ENCODE results near the gene PACSIN2.
"Not testable (repeated sequence)": the region's sequence is repeated elsewhere in the genome, so short reads cannot be mapped to it uniquely, and the experiment has no call there.

The PACSIN2 gene

GRCh38 chr22:42962295-42963230 is 52.4 kb downstream of the PACSIN2 start:
- no peak for DNase-seq

DNA sequence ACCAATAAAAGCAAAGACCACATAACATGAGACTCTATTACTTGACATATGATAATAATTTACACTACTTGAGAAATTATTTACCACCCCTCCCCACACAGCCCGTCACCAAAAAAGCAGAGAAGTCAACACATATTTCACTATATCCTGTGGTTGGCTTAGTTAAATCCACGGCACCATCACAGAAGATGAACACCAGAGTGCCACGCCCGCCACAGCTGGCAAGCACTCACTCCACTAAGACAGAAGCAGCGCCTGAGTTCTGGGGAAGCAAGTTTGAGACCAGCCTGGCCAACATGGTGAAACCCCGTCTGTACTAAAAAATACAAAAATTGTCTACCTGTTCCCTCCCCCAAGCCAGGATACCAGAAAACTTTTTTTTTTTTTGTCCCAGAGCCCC is 53.1 kb downstream of the PACSIN2 start:
- DNase-seq = no peak

- not testable (repeated sequence) for DNase-seq
Measured at GRCh38 chr22:42961400-42961690, 53.6 kb downstream of the PACSIN2 start.

GRCh38 chr22:42960531-42961399 is 54.2 kb downstream of the PACSIN2 start:
- DNase-seq = no peak

GRCh38 chr22:42959576-42960509 is 55.1 kb downstream of the PACSIN2 start:
- DNase-seq = no peak

- no peak for DNase-seq
Measured at GRCh38 chr22:42958937-42959336, 56.0 kb downstream of the PACSIN2 start.

DNA sequence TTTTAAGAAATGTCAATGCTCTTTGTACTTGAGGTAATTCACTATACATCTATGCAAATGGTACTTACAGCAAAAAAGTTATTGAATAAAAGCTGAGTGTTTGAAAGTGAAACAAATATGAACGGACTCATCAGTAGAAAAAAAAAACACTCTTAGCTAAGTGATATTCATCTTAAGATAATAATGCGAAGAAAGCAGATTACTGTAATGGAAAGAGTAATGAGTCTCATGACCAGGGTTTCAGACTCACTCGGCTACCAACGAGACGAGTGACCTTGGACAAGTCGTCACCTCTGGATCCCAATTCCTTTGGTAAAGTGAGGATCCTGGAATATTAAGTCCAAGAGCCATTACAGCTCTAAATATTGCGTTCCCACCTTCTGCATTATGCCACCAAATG is 57.0 kb downstream of the PACSIN2 start:
- DNase-seq = no peak

GRCh38 chr22:42957544-42957943 is 57.4 kb downstream of the PACSIN2 start:
- DNase-seq = no peak

DNA sequence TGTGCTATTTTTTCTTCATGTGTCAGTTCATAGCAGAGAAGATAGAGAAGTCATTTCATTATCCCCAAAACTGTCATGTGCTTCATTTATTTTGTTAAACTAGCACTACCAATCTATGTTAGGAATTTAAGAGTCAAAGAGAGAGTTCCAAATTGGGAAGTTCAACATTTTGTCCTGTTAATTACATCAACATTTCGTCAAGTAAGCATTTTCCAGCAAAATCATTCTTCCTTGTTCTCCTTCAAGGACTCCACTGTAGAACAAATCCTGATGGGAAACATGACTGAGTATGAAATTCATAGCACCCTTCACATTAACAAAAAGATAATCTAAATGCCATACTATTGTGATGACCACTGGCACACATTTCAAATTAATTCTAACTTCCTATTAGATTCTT is 59.1 kb downstream of the PACSIN2 start:
- no peak for DNase-seq

GRCh38 chr22:42955087-42955635 is 59.8 kb downstream of the PACSIN2 start:
- no peak for DNase-seq

- DNase-seq = not testable (repeated sequence)
Measured at GRCh38 chr22:42953751-42954150, 61.2 kb downstream of the PACSIN2 start.

DNA sequence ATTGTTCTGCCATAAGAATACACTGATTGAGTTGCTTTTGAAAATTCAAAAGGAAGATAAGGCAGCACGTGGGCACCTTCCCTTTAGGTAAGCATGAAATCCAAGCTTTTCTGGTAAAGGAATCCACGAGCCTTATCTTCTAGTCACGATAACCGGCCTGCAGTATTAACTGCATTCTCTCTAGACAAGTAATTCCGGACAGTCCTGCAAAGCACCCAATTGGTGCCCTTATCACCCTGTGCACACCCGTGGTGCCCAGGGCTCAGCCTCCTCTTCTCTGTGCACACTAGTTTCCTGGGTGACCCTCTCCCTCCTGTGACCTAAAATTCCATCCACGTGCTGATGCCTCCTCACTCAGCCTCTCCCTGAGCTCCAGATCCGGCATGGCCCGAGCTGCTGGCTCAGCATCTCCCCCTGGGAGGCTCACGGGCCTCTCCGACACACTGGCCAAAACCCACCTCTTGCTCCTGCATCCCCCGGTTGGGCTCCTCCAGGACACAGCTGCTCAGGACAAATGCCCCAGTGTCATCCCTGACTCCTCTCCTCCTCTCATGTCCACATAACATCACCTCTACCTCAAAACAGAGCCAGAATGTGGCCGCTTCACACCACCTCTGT is 63.7 kb downstream of the PACSIN2 start:
- DNase-seq = no peak

DNA sequence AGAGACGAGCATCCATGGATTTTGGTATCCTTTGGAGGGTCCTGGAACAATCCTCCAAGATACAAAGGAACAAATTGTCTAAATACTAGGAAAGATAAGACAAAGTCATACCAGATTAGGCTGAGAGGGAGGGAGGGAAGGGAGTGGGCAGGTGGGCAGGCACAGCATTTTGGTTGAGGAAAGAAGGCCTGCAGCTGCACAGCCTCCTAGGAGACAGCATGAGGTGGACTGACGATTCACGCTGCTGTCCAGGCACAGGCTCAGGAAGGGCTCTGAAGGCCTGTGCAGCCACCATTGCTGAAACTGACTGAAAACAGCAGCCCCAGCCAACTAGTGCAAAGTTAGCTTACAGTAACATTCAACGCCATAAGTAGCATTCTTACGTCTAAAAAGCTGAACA is 64.7 kb downstream of the PACSIN2 start:
- DNase-seq = no peak

- DNase-seq = no peak
Measured at GRCh38 chr22:42949159-42949558, 65.8 kb downstream of the PACSIN2 start.

DNA sequence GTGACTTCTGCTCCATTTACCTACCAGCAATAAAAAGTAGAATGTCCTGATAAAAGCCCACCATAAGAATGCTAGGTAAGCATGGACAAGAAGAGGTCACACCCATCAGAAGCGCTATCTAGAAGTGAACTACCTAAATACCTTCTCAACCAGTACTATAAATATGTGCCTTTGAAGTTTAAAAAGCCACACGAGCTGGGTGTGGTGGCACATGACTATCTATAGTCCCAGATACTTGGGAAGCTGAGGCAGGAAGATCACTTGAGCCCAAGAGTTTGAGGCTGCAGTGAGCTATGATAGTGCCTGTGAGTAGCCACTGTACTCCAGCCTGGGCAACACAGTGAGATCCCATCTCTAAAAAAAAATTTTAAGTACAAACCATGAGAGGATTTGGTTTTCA is 66.7 kb downstream of the PACSIN2 start:
- DNase-seq = no peak

DNA sequence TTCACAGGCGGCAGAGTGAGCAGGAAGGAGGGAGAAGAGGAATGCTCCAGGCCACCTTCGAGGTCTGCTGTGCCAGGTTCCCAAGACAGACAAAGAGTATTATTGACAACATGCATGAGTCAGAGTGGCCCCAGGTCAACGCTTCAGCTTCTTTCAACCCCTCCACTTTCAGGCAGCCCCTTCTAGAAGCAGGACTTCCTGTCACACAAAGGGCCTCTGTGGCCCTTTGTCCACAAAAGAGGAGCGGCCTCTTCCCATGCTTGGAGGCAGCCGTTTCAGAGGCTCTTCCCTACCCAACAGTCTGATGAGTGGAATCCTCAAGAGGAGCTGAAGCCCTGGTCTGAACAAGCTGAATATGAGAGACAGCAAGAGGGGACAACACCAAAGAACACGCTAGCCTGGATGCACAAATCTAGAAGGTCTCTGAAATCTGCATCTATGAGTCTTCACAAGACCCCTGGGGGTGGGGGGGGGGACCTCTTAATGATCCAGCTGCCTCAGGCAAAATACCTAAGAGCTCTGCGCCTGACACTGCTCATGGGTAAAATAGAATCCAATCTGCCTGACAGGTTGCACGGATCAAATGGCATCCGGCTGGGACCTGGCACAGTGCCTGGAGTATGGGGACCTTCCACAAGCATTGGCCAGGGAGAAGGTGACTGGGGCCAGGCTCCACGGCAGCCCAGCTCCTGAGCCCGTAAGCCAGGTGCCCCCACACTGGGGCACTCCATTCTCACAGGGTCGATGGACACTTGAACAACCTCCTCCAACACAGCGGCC is 67.5 kb downstream of the PACSIN2 start:
- DNase-seq = peak; percentile 77

DNA sequence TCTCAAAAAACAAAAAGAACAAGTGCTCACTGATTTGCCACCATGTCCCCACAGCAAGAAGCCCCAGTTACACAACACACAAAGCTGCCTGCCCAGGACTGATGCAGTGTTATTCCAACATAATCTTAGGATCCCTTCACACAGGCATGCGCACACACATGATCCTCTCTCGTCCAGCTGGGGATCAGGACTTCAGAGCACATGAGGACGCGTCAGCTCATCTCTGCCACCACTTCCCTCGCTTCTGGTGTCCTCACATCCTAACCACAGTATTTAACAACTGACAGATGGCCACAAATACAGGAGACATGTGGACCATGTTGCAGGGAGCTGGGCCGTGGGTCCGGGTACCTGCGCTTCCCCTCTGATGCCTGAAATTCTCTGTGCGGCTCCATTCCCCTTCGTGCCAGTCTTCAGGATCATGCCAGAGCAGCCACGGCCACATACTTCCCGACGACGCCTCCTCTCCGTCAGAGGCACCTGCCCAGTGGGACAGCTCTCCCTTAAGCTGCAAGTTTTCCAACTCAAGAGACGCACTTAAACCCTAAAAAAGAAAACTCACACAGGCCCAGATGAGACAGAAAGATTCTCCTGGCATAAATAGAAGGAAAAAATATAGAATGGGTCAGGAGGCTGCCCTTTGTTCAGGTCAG is 68.3 kb downstream of the PACSIN2 start:
- DNase-seq = no peak

- no peak for DNase-seq
Measured at GRCh38 chr22:42945736-42946135, 69.2 kb downstream of the PACSIN2 start.

- DNase-seq = no peak
Measured at GRCh38 chr22:42945027-42945426, 69.9 kb downstream of the PACSIN2 start.

DNA sequence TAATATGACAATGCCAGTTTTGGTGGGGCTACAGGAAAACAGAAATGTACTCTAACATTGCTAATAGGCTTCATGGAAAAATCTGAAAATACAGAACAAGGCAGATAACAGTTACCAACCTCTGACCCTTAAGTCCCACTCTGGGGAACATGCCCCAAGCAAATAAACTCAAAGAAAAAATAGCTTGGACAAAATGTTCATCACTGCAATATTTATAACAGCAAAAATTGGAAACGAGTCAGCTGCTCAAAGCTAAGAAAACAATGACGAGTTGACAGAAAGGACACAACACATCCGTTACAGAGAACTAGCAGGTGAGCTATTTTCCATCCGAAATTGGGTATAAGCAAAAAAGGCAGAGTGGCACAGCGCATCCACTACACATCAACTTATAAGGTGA is 70.5 kb downstream of the PACSIN2 start:
- no peak for DNase-seq

DNA sequence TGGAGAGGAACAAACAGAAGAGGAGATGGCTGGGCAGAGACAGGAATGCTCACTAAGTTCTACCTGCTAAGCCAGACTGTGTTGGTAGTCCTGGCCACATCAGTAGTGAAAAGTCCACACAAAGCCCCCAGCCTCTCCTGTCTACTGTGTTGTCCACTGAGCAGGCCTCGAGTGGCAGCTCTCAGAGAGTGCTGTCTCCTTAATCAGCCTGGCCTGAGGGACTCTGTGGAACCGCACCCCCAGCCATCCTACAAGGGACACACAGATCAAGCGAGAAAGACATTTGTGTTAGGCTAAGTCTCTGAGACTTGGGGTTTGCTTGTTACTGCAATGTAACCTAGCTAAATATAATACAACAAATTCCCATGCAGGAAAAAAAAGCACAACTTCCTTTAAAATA is 71.0 kb downstream of the PACSIN2 start:
- DNase-seq = no peak

Data from NCI-H2107 (cell line).